HepG2 (cell line): ENCODE measurements around the gene TPGS1. TPM values are rescaled to one million over a fixed set of nuclear protein-coding genes. Genes with fewer than 3 reads are reported as not detected.

Source experiments
- BRCA1 ChIP-seq: sonication (generic); formaldehyde crosslinking; IDR thresholded peaks from 2 replicates; pipeline ENCODE4 v1.4.0; 2020; ENCODE audit warnings: missing genetic modification reagents
- CBX5 ChIP-seq: sonication (generic); formaldehyde crosslinking; IDR thresholded peaks from 2 replicates; pipeline ENCODE4 v1.4.0; 2020; ENCODE audit warnings: missing genetic modification reagents, borderline replicate concordance
- FOXA3 ChIP-seq: IDR thresholded peaks from 2 replicates; pipeline ENCODE4 v1.6.1; 2016; ENCODE audit warnings: missing genetic modification reagents, missing compliant biosample characterization
- HMG20B ChIP-seq: conservative IDR thresholded peaks from 2 replicates; pipeline ENCODE4 v1.6.1; 2016; ENCODE audit warnings: missing genetic modification reagents, missing compliant biosample characterization
- NAIF1 ChIP-seq: sonication (generic); formaldehyde crosslinking; IDR thresholded peaks from 2 replicates; pipeline ENCODE4 v1.5.0; 2020; ENCODE audit warnings: mild to moderate bottlenecking, missing genetic modification reagents, borderline replicate concordance
- SAFB2 ChIP-seq: sonication (generic); formaldehyde crosslinking; IDR thresholded peaks from 2 replicates; pipeline ENCODE4 v1.5.1; 2020; ENCODE audit warnings: missing genetic modification reagents, low read depth, mild to moderate bottlenecking, borderline replicate concordance
- TRIM22 ChIP-seq: fragments of 450-650 bp; IDR thresholded peaks from 2 replicates; pipeline ENCODE4 v1.6.1; 2017
- YEATS4 ChIP-seq: sonication (generic); formaldehyde crosslinking; IDR thresholded peaks from 2 replicates; pipeline ENCODE4 v1.4.0; 2020; ENCODE audit warnings: missing genetic modification reagents, borderline replicate concordance
- ZBTB14 ChIP-seq: sonication (generic); formaldehyde crosslinking; IDR thresholded peaks from 2 replicates; pipeline ENCODE4 v1.4.0; 2020; ENCODE audit warnings: missing genetic modification reagents
- ZBTB2 ChIP-seq: sonication (generic); formaldehyde crosslinking; IDR thresholded peaks from 2 replicates; pipeline ENCODE4 v1.8.0; 2022; ENCODE audit warnings: low read depth, missing genetic modification reagents
- ZBTB40 ChIP-seq, 2 experiments: fragments of 450-650 bp in 1 of 2; sonication (generic) in 1 of 2; formaldehyde crosslinking in 1 of 2; IDR thresholded peaks; 2 replicates each; pipeline versions ENCODE4 v1.6.1 to v1.8.0; 2016 to 2022; ENCODE audit warnings: antibody characterized with exemption in 1 of 2, mild to moderate bottlenecking in 1 of 2, missing genetic modification reagents in 1 of 2
- ZFP90 ChIP-seq: sonication (generic); formaldehyde crosslinking; IDR thresholded peaks from 2 replicates; pipeline ENCODE4 v1.8.0; 2022; ENCODE audit warnings: missing genetic modification reagents, mild to moderate bottlenecking, inconsistent platforms, borderline replicate concordance
- ZNF354B ChIP-seq: sonication (generic); formaldehyde crosslinking; IDR thresholded peaks from 2 replicates; pipeline ENCODE4 v1.8.0; 2022; ENCODE audit warnings: mild to moderate bottlenecking, missing genetic modification reagents
- ZNF572 ChIP-seq: sonication (generic); formaldehyde crosslinking; IDR thresholded peaks from 2 replicates; pipeline ENCODE4 v1.5.1; 2020; ENCODE audit warnings: mild to moderate bottlenecking, missing genetic modification reagents
- ZNF614 ChIP-seq: IDR thresholded peaks from 2 replicates; pipeline ENCODE4 v1.6.1; 2018; ENCODE audit warnings: missing biosample characterization, missing genetic modification reagents, inconsistent platforms, borderline replicate concordance
- polyA plus RNA-seq, 8 experiments: library from polyadenylated mRNA; depleted of rRNA in 3 of 8; stranded (reverse) in 7 of 8; unstranded in 1 of 8; fragments of >200 nt; fragmentation: Illumina TruSeq in 4 of 8; extraction: Trizol in 4 of 8; gene quantifications; 2 replicates each; pipeline versions ENCODE4 v1.2.1 to v1.2.3, GENCODE V29; 2011 to 2016; ENCODE audit warnings: low read depth in 4 of 8, missing spikeins in 1 of 8, mixed read lengths in 1 of 8; ENCODE audit not compliant: insufficient read depth in 1 of 8
- total RNA-seq, 5 experiments: library from RNA; depleted of rRNA; stranded (reverse); fragments of >200 nt; fragmentation: Illumina TruSeq; extraction: Trizol; gene quantifications; 2 replicates each; pipeline ENCODE4 v1.2.3, GENCODE V29; 2016; ENCODE audit warnings: low read depth in 1 of 5

TPGS1 gene
- total and polyA plus RNA-seq, 2 of the 13 experiments (the other 11 are each of a cell fraction or from before 2014, with no cell fraction given) = 1.1 to 6.2 TPM

GRCh38 chr19:556611-557382 is 49.5 kb downstream of the TPGS1 start (continued):
- TF ChIP-seq YEATS4 (CRISPR knock-in tag) (peak; percentile 55; the same call in 1 of the 2 replicates), ZBTB14 (CRISPR knock-in tag) (0 out of 2 replicates have a peak, but pooled peaks have one; percentile 33), ZNF614 (CRISPR knock-in tag) (no peak), ZNF354B (CRISPR knock-in tag) (0 out of 2 replicates have a peak, but pooled peaks have one; percentile 35), ZBTB2 (no peak), CBX5 (CRISPR knock-in tag) (no peak), ZNF572 (CRISPR knock-in tag) (no peak), ZFP90 (CRISPR knock-in tag) (peak; percentile 70; the same call in 1 of the 2 replicates), ZBTB40 (IDR thresholded peaks at IDR 0.05) (no peak), ZBTB40 (CRISPR knock-in tag; IDR thresholded peaks at IDR 0.05) (no peak), SAFB2 (CRISPR knock-in tag) (0 out of 2 replicates have a peak, but pooled peaks have one; percentile 5), BRCA1 (CRISPR knock-in tag) (no peak), NAIF1 (no peak), FOXA3 (CRISPR knock-in tag) (0 out of 2 replicates have a peak, but pooled peaks have one; percentile 25), TRIM22 (no peak), HMG20B (CRISPR knock-in tag) (no peak)
